WTC11 (cell line): ENCODE measurements around the gene TNFSF9. TPM values are rescaled to one million over a fixed set of nuclear protein-coding genes. Genes with fewer than 3 reads are reported as not detected.

Source experiments
- ATAC-seq: fragments of 200-7000 bp; cut with Tn5 transposase; 2 replicates; pipeline ENCODE4 v1.10.0; 2021; ENCODE audit warnings: mild to moderate bottlenecking, moderate library complexity
- CTCF ChIA-PET: fragments of 300-600 bp; sonication (Branson Sonifier 250); formaldehyde crosslinking; loops from one replicate; lab custom pipeline; 2021; ENCODE audit warnings: antibody characterized with exemption; lab: Charles Lee
- POLR2A ChIA-PET: fragments of 350-600 bp; sonication (Branson Sonifier 250); formaldehyde crosslinking; loops from one replicate; lab custom pipeline; 2021; ENCODE audit warnings: antibody characterized with exemption; lab: Charles Lee
- DNase-seq: peaks from one replicate; pipeline ENCODE4 v3.0.0; 2021; ENCODE audit warnings: low spot score
- H3K27ac Mint-ChIP-seq: 2 replicates; pipeline ENCODE4 v1.8.0; 2021; ENCODE audit warnings: mixed read lengths
- H3K27me3 Mint-ChIP-seq: 2 replicates; pipeline ENCODE4 v1.8.0; 2021; ENCODE audit warnings: low read depth, mild to moderate bottlenecking, moderate library complexity, mixed read lengths
- H3K36me3 Mint-ChIP-seq: 2 replicates; pipeline ENCODE4 v1.8.0; 2021; ENCODE audit warnings: mixed read lengths
- H3K4me1 Mint-ChIP-seq: 2 replicates; pipeline ENCODE4 v1.8.0; 2022; ENCODE audit warnings: mixed read lengths
- H3K4me3 Mint-ChIP-seq: 2 replicates; pipeline ENCODE4 v1.8.0; 2021; ENCODE audit warnings: mild to moderate bottlenecking, moderate library complexity, mixed read lengths
- H3K9me3 Mint-ChIP-seq: 2 replicates; pipeline ENCODE4 v1.8.0; 2021; ENCODE audit warnings: mixed read lengths
- ATF1 ChIP-seq: sonication (generic); formaldehyde crosslinking; IDR thresholded peaks from 2 replicates; pipeline ENCODE4 v1.8.1; 2023; ENCODE audit warnings: mild to moderate bottlenecking, moderate library complexity, missing genetic modification reagents
- CBFB ChIP-seq: sonication (generic); formaldehyde crosslinking; IDR thresholded peaks from 2 replicates; pipeline ENCODE4 v1.8.1; 2022; ENCODE audit warnings: mild to moderate bottlenecking, low read depth, missing genetic modification reagents
- CDX4 ChIP-seq: fragments of 250-450 bp; sonication (Bioruptor Pico); IDR thresholded peaks from 2 replicates; pipeline ENCODE4 v1.9.0; 2021; ENCODE audit warnings: moderate library complexity, mild to moderate bottlenecking, inconsistent platforms, borderline replicate concordance
- E2F4 ChIP-seq: sonication (generic); formaldehyde crosslinking; IDR thresholded peaks from 2 replicates; pipeline ENCODE4 v1.8.1; 2022; ENCODE audit warnings: low read depth, mild to moderate bottlenecking, moderate library complexity, missing genetic modification reagents, borderline replicate concordance
- E2F5 ChIP-seq: sonication (generic); formaldehyde crosslinking; IDR thresholded peaks from 2 replicates; pipeline ENCODE4 v1.8.1; 2022; ENCODE audit warnings: mild to moderate bottlenecking, moderate library complexity, missing genetic modification reagents
- ERG ChIP-seq: fragments of 250-450 bp; sonication (Bioruptor Pico); IDR thresholded peaks from 2 replicates; pipeline ENCODE4 v1.8.0; 2021; ENCODE audit warnings: mild to moderate bottlenecking
- ESRRA ChIP-seq: sonication (generic); formaldehyde crosslinking; IDR thresholded peaks from 2 replicates; pipeline ENCODE4 v1.8.1; 2022; ENCODE audit warnings: mild to moderate bottlenecking, missing genetic modification reagents, borderline replicate concordance
- ETV6 ChIP-seq: sonication (generic); formaldehyde crosslinking; IDR thresholded peaks from 2 replicates; pipeline ENCODE4 v1.8.1; 2022; ENCODE audit warnings: mild to moderate bottlenecking, missing genetic modification reagents
- FOXK1 ChIP-seq: sonication (generic); formaldehyde crosslinking; IDR thresholded peaks from 2 replicates; pipeline ENCODE4 v1.8.0; 2022; ENCODE audit warnings: mild to moderate bottlenecking, moderate library complexity, missing genetic modification reagents
- GABPB1 ChIP-seq: sonication (generic); formaldehyde crosslinking; IDR thresholded peaks from 2 replicates; pipeline ENCODE4 v1.8.1; 2023; ENCODE audit warnings: mild to moderate bottlenecking, missing genetic modification reagents
- HMGXB4 ChIP-seq: sonication (generic); formaldehyde crosslinking; IDR thresholded peaks from 2 replicates; pipeline ENCODE4 v1.8.1; 2023; ENCODE audit warnings: mild to moderate bottlenecking, moderate library complexity, missing genetic modification reagents
- NFATC4 ChIP-seq: fragments of 250-450 bp; sonication (Bioruptor Pico); IDR thresholded peaks from 2 replicates; pipeline ENCODE4 v1.9.0; 2021; ENCODE audit warnings: mild to moderate bottlenecking
- NFYB ChIP-seq: sonication (generic); formaldehyde crosslinking; conservative IDR thresholded peaks from 2 replicates; pipeline ENCODE4 v1.8.0; 2022; ENCODE audit warnings: low read depth, missing genetic modification reagents
- RELA ChIP-seq: sonication (generic); formaldehyde crosslinking; IDR thresholded peaks from 2 replicates; pipeline ENCODE4 v1.8.1; 2022; ENCODE audit warnings: missing genetic modification reagents, mild to moderate bottlenecking, borderline replicate concordance
- SMAD4 ChIP-seq: sonication (generic); formaldehyde crosslinking; IDR thresholded peaks from 2 replicates; pipeline ENCODE4 v1.8.0; 2022; ENCODE audit warnings: mild to moderate bottlenecking, missing genetic modification reagents
- SP1 ChIP-seq: sonication (generic); formaldehyde crosslinking; conservative IDR thresholded peaks from 2 replicates; pipeline ENCODE4 v1.8.1; 2022; ENCODE audit warnings: missing genetic modification reagents
- TP53 ChIP-seq: sonication (generic); formaldehyde crosslinking; IDR thresholded peaks from 2 replicates; pipeline ENCODE4 v1.8.1; 2023; ENCODE audit warnings: mild to moderate bottlenecking, missing genetic modification reagents
- ZBTB21 ChIP-seq: sonication (generic); formaldehyde crosslinking; IDR thresholded peaks from 2 replicates; pipeline ENCODE4 v1.8.1; 2023; ENCODE audit warnings: mild to moderate bottlenecking, missing genetic modification reagents, borderline replicate concordance
- ZNF219 ChIP-seq: sonication (generic); formaldehyde crosslinking; IDR thresholded peaks from 2 replicates; pipeline ENCODE4 v1.8.0; 2023; ENCODE audit warnings: missing genetic modification reagents, mild to moderate bottlenecking, borderline replicate concordance
- ZNF263 ChIP-seq: sonication (generic); formaldehyde crosslinking; IDR thresholded peaks from 2 replicates; pipeline ENCODE4 v1.8.1; 2022; ENCODE audit warnings: low read depth, mild to moderate bottlenecking, moderate library complexity, missing genetic modification reagents
- ZNF423 ChIP-seq: fragments of 250-450 bp; sonication (Bioruptor Pico); IDR thresholded peaks from 2 replicates; pipeline ENCODE4 v2.1.2; 2022; ENCODE audit warnings: mild to moderate bottlenecking, moderate library complexity
- ZNF671 ChIP-seq: fragments of 250-450 bp; sonication (Bioruptor Pico); IDR thresholded peaks from 2 replicates; pipeline ENCODE4 v1.8.0; 2021; ENCODE audit warnings: mild to moderate bottlenecking
- total RNA-seq: library from RNA; stranded (reverse); gene quantifications from 3 replicates; pipeline ENCODE4 v1.2.3, GENCODE V29; 2021
- TF ChIP-seq, protein P1 (sequence below): sonication (generic); formaldehyde crosslinking; conservative IDR thresholded peaks from 2 replicates; pipeline ENCODE4 v1.8.1; 2023; ENCODE audit warnings: mild to moderate bottlenecking, low read depth, missing genetic modification reagents, moderate library complexity
- TF ChIP-seq, protein P2 (sequence below): sonication (generic); formaldehyde crosslinking; IDR thresholded peaks from 2 replicates; pipeline ENCODE4 v1.8.0; 2022; ENCODE audit warnings: mild to moderate bottlenecking, missing genetic modification reagents
- TF ChIP-seq, protein P3 (sequence below): fragments of 200-600 bp; IDR thresholded peaks from 2 replicates; pipeline ENCODE4 v1.8.0; 2022; ENCODE audit warnings: antibody characterized with exemption

The TNFSF9 gene
- total RNA-seq, 1 experiment from 2014 or later, result 2.9 TPM

DNA sequence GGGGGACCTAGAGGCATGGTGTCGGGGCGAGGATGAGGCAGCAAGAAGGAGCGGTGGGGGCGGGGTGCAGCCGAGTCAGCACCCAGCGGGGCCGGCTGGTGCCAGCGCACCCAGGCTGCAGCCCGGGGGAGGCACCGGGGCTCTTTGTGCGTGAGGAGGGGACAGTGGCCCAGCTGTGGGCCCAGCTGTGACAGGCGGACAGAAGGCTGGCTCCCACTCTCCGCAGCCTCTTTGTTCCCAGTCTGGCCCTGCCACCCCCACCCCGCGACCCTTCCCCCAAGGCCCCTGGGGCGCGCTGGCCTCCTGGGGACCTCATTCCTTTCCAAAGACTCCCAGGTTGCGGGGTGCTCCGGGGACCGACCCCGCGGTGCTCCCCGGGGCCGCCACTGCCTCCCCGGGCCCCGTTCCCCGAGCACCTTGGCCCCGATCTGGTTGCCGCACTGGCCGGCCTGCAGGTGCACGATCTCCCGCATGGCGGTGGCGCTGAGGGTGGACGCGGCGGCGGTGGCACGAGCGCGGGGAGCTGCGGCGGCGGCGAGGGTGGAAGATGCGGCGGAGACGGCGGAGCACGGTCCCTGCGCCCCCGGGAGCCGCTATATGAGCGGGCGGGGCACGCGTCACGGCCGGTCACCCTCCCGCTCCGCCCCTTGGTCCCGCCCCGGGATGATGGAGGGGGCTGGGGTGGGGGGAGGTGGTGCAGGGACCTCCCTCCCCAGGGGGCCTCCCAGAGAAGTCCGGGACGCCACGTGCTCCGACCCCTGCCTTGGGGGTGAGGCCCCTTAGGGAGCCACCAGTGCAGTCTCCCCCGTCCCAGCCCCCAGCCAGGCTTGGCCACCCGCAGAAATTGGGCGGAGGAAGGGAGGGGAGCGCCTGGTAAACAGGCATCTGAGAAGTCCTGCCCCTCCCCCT lies 28.8 kb upstream of the TNFSF9 start, which contains the start of gene TUBB4A:
TSS of gene TUBB4A (minus strand) at position 570 of the 909 bp plus-strand sequence. CDS start at position 473, 97 bp downstream.
- no peak within 1 kb of the TSS for H3K27ac Mint-ChIP-seq
- no peak for TF ChIP-seq RELA (CRISPR knock-in tag)
- TF ChIP-seq, protein P1, sequence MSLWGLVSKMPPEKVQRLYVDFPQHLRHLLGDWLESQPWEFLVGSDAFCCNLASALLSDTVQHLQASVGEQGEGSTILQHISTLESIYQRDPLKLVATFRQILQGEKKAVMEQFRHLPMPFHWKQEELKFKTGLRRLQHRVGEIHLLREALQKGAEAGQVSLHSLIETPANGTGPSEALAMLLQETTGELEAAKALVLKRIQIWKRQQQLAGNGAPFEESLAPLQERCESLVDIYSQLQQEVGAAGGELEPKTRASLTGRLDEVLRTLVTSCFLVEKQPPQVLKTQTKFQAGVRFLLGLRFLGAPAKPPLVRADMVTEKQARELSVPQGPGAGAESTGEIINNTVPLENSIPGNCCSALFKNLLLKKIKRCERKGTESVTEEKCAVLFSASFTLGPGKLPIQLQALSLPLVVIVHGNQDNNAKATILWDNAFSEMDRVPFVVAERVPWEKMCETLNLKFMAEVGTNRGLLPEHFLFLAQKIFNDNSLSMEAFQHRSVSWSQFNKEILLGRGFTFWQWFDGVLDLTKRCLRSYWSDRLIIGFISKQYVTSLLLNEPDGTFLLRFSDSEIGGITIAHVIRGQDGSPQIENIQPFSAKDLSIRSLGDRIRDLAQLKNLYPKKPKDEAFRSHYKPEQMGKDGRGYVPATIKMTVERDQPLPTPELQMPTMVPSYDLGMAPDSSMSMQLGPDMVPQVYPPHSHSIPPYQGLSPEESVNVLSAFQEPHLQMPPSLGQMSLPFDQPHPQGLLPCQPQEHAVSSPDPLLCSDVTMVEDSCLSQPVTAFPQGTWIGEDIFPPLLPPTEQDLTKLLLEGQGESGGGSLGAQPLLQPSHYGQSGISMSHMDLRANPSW (CRISPR knock-in tag), result no peak
- no peak for TF ChIP-seq ETV6 (CRISPR knock-in tag)
- TF ChIP-seq GABPB1 (CRISPR knock-in tag), result no peak
- 0 out of 2 replicates have a peak, but pooled peaks have one; percentile 5 for TF ChIP-seq FOXK1 (CRISPR knock-in tag)
- TF ChIP-seq SMAD4 (CRISPR knock-in tag), result no peak
- TF ChIP-seq ZNF423 (CRISPR knock-in tag), result peak; percentile 49
- no peak for TF ChIP-seq NFATC4 (CRISPR knock-in tag)
- no peak for TF ChIP-seq E2F4 (CRISPR knock-in tag)
- TF ChIP-seq, protein P2, sequence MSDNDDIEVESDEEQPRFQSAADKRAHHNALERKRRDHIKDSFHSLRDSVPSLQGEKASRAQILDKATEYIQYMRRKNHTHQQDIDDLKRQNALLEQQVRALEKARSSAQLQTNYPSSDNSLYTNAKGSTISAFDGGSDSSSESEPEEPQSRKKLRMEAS (CRISPR knock-in tag), result no peak
- TF ChIP-seq ESRRA, result no peak
- TF ChIP-seq ZNF219, result no peak
- TF ChIP-seq E2F5 (CRISPR knock-in tag), result no peak
- peak; percentile 70 for TF ChIP-seq SP1 (CRISPR knock-in tag)
- TF ChIP-seq ATF1 (CRISPR knock-in tag), result no peak
- TF ChIP-seq CBFB (CRISPR knock-in tag), result 0 out of 2 replicates have a peak, but pooled peaks have one; percentile 28
- TF ChIP-seq ZNF263 (CRISPR knock-in tag), result peak; percentile 75; the same call in 1 of the 2 replicates
- TF ChIP-seq, protein P3, sequence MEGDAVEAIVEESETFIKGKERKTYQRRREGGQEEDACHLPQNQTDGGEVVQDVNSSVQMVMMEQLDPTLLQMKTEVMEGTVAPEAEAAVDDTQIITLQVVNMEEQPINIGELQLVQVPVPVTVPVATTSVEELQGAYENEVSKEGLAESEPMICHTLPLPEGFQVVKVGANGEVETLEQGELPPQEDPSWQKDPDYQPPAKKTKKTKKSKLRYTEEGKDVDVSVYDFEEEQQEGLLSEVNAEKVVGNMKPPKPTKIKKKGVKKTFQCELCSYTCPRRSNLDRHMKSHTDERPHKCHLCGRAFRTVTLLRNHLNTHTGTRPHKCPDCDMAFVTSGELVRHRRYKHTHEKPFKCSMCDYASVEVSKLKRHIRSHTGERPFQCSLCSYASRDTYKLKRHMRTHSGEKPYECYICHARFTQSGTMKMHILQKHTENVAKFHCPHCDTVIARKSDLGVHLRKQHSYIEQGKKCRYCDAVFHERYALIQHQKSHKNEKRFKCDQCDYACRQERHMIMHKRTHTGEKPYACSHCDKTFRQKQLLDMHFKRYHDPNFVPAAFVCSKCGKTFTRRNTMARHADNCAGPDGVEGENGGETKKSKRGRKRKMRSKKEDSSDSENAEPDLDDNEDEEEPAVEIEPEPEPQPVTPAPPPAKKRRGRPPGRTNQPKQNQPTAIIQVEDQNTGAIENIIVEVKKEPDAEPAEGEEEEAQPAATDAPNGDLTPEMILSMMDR, result no peak
- TF ChIP-seq NFYB, result no peak
- TF ChIP-seq ERG (CRISPR knock-in tag), result no peak
- peak; percentile 70; the same call in 1 of the 2 replicates for TF ChIP-seq TP53 (CRISPR knock-in tag)
- peak; percentile 66; the same call in 1 of the 2 replicates for TF ChIP-seq ZBTB21
- TF ChIP-seq CDX4 (CRISPR knock-in tag), result no peak
- no peak for TF ChIP-seq ZNF671
- TF ChIP-seq HMGXB4 (CRISPR knock-in tag), result peak; percentile 69; the same call in 1 of the 2 replicates

More for the DNA sequence above, 28.8 kb upstream of the TNFSF9 start, which contains the start of gene TUBB4A:
- H3K27me3 Mint-ChIP-seq, result peaks cover 31% of the 10 kb centered on the region
- H3K36me3 Mint-ChIP-seq, result no peaks in the 10 kb centered on the region
- POLR2A ChIA-PET, result no interaction called here
- peaks cover 6% of the 10 kb centered on the region for H3K4me1 Mint-ChIP-seq
- CTCF ChIA-PET, result interaction anchor here (0.8 to 1.8 kb wide), 5 partner anchors 14 to 362 kb away, joined by 3 to 7 read pairs (median 4); partner anchors contain the start of gene DENND1C
- peak; percentile 63 for ATAC-seq
- H3K4me3 Mint-ChIP-seq, result peak within 1 kb of the TSS; percentile 83
- DNase-seq, result peak; percentile 50
- H3K9me3 Mint-ChIP-seq, result no peaks in the 10 kb centered on the region
